Neural crest cell (in vitro differentiated cells): ENCODE measurements around the gene NCOA5. TPM values are rescaled to one million over a fixed set of nuclear protein-coding genes. Genes with fewer than 3 reads are reported as not detected.

Source experiments
- DNase-seq: peaks from one replicate; pipeline ENCODE4 v3.0.0; 2021; ENCODE audit warnings: low read depth, mixed read lengths, low spot score
- H3K27ac Mint-ChIP-seq: one replicate; pipeline ENCODE4 v1.8.0; 2021; ENCODE audit warnings: mild to moderate bottlenecking, mixed read lengths; ENCODE audit not compliant: unreplicated experiment
- H3K27me3 Mint-ChIP-seq: 2 replicates; pipeline ENCODE4 v1.8.0; 2021; ENCODE audit warnings: low read depth, mild to moderate bottlenecking, mixed read lengths
- H3K36me3 Mint-ChIP-seq: 2 replicates; pipeline ENCODE4 v1.8.0; 2021; ENCODE audit warnings: low read depth, mild to moderate bottlenecking, mixed read lengths
- H3K4me1 Mint-ChIP-seq: 2 replicates; pipeline ENCODE4 v1.8.0; 2021; ENCODE audit warnings: mixed read lengths
- H3K4me3 Mint-ChIP-seq: one replicate; pipeline ENCODE4 v1.8.0; 2021; ENCODE audit warnings: mild to moderate bottlenecking, mixed read lengths
- H3K9me3 Mint-ChIP-seq: 2 replicates; pipeline ENCODE4 v1.8.0; 2021; ENCODE audit warnings: mixed read lengths
- CTCF ChIP-seq: fragments of 200-600 bp; sonication (generic); conservative IDR thresholded peaks from 2 replicates; pipeline ENCODE4 v1.5.0; 2021; ENCODE audit warnings: antibody characterized with exemption, mild to moderate bottlenecking
- total RNA-seq: library from RNA; stranded (reverse); gene quantifications from 2 replicates; pipeline ENCODE4 v1.2.1, GENCODE V29; 2021

The NCOA5 gene
- total RNA-seq, 1 donor from 2014 or later: 69.5 TPM

DNA sequence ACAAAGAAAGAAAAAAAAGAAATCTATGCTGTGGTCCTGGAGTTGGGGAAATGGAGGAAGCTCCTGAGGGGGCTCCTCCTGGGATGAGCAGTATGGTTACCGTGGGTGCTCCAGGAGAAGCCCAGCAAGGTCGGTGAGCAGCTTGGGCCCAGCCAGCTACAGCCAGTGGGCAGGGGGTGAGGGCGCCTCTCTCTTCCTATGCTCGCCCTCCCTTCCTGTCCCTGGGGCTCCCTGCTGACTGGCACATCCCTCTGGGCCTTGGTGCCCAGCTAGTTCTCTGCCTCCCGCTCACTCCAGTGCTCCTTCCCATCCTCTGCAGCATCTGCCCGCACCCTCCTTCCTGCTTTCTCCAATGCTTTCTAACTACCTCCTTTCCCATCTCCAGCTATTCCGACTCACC lies 45.0 kb upstream of the NCOA5 start:
- DNase-seq: no peak
- Mint-ChIP-seq H3K27me3 (peaks cover 37% of the 10 kb centered on the region), H3K4me1 (peaks cover 19% of the 10 kb centered on the region), H3K4me3 (no peak overlapping the region), H3K36me3 (no peaks in the 10 kb centered on the region), H3K27ac (no peak overlapping the region), H3K9me3 (no peaks in the 10 kb centered on the region)
- no peak for TF ChIP-seq CTCF

- H3K36me3 Mint-ChIP-seq: no peaks in the 10 kb centered on the region
- no peaks in the 10 kb centered on the region for H3K9me3 Mint-ChIP-seq
- no peak for TF ChIP-seq CTCF
- peaks cover 40% of the 10 kb centered on the region for H3K27me3 Mint-ChIP-seq
- no peak for DNase-seq
- H3K27ac Mint-ChIP-seq: no peak overlapping the region
- peaks cover 15% of the 10 kb centered on the region for H3K4me1 Mint-ChIP-seq
- no peak overlapping the region for H3K4me3 Mint-ChIP-seq
Observed at GRCh38 chr20:46133886-46134654, 44.3 kb upstream of the NCOA5 start.

GRCh38 chr20:46132705-46133120 lies 43.0 kb upstream of the NCOA5 start:
- TF ChIP-seq CTCF: peak; percentile 89
- Mint-ChIP-seq H3K4me1 (peaks cover 10% of the 10 kb centered on the region), H3K36me3 (no peaks in the 10 kb centered on the region), H3K27me3 (peaks cover 46% of the 10 kb centered on the region), H3K27ac (no peak overlapping the region), H3K4me3 (no peak overlapping the region), H3K9me3 (no peaks in the 10 kb centered on the region)
- DNase-seq: peak; percentile 82

- Mint-ChIP-seq H3K9me3 (no peaks in the 10 kb centered on the region), H3K36me3 (no peaks in the 10 kb centered on the region), H3K4me1 (peaks cover 10% of the 10 kb centered on the region), H3K27me3 (peaks cover 49% of the 10 kb centered on the region), H3K4me3 (no peak overlapping the region), H3K27ac (no peak overlapping the region)
- no peak for TF ChIP-seq CTCF
- DNase-seq: no peak
Observed at GRCh38 chr20:46131396-46131795, 41.6 kb upstream of the NCOA5 start.

- no peaks in the 10 kb centered on the region for H3K36me3 Mint-ChIP-seq
- no peak for DNase-seq
- peaks cover 6% of the 10 kb centered on the region for H3K4me1 Mint-ChIP-seq
- H3K9me3 Mint-ChIP-seq: no peaks in the 10 kb centered on the region
- H3K27ac Mint-ChIP-seq: no peak overlapping the region
- H3K4me3 Mint-ChIP-seq: no peak overlapping the region
- peaks cover 49% of the 10 kb centered on the region for H3K27me3 Mint-ChIP-seq
- no peak for TF ChIP-seq CTCF
Observed at GRCh38 chr20:46130534-46130933, 40.8 kb upstream of the NCOA5 start.
